Measurements from ENCODE around the gene L2HGDH. TPM values are rescaled to one million over a fixed set of nuclear protein-coding genes. Genes with fewer than 3 reads are reported as not detected.

Gene L2HGDH
- polyA plus RNA-seq, 3 donors: 0.11 to 0.86 (median 0.48) TPM

DNA sequence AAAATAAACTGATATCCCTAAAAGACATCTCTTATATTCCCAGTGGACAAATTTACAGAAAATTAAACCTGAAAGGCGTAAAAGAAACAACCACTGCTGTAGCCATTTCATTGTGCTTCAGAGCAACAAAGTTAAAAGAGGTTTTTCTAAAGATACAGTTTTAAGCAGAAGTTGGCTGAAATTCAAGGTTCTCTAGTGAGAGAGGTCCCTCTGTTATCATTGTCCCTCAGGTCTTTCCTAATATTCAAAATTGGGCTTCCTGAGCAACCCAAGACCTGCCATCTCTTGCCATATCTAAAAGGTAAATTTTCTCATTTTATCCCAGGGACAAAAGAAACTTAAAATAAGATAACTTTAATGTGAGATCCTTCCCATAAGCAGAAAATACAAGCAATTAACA lies 69.9 kb downstream of the L2HGDH start:
- intact Hi-C loops (cut with micrococcal nuclease): no loop called here
- H3K4me3 ChIP-seq (replicated peaks in 1 of 3; ENCODE audit: low read depth in 2 of 3, low read length in 3 of 3): no peak overlapping the region
- H4K20me1 ChIP-seq (ENCODE audit: insufficient read depth, low read length): no peaks in the 10 kb centered on the region
- no peak overlapping the region for H3K27ac ChIP-seq (ENCODE audit: low read depth in 1 of 2, low read length in 2 of 2)
- no peak overlapping the region for H3K4me2 ChIP-seq (replicated peaks; ENCODE audit: extremely low read depth, low read length, poor library complexity, severe bottlenecking)
- Mint-ChIP-seq H3K4me3 (no peak overlapping the region), H3K27me3 (ENCODE audit: low read depth in 3 of 3) (peaks cover 0 to 1% (median 0%) of the 10 kb centered on the region in 3 donors), H3K9me3 (peaks cover 0 to 2% (median 0%) of the 10 kb centered on the region in 7 donors), H3K4me1 (peaks cover 9% of the 10 kb centered on the region), H3K36me3 (peaks cover 2 to 4% of the 10 kb centered on the region in 2 donors), H3K27ac (no peak overlapping the region)
- H3K9ac ChIP-seq (ENCODE audit: insufficient read depth, low read length, poor library complexity, severe bottlenecking): no peak overlapping the region
- no CpG with 5 or more reads among the region's 1 CpG for WGBS (ENCODE audit: insufficient coverage)
- TF ChIP-seq, protein P1, sequence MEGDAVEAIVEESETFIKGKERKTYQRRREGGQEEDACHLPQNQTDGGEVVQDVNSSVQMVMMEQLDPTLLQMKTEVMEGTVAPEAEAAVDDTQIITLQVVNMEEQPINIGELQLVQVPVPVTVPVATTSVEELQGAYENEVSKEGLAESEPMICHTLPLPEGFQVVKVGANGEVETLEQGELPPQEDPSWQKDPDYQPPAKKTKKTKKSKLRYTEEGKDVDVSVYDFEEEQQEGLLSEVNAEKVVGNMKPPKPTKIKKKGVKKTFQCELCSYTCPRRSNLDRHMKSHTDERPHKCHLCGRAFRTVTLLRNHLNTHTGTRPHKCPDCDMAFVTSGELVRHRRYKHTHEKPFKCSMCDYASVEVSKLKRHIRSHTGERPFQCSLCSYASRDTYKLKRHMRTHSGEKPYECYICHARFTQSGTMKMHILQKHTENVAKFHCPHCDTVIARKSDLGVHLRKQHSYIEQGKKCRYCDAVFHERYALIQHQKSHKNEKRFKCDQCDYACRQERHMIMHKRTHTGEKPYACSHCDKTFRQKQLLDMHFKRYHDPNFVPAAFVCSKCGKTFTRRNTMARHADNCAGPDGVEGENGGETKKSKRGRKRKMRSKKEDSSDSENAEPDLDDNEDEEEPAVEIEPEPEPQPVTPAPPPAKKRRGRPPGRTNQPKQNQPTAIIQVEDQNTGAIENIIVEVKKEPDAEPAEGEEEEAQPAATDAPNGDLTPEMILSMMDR (IDR thresholded peaks at IDR 0.05): no peak
- peaks cover 9% of the 10 kb centered on the region in 2 donors for H3K4me1 ChIP-seq (ENCODE audit: control insufficient read depth in 1 of 2, insufficient read depth in 2 of 2, low read length in 2 of 2)
- no peaks in the 10 kb centered on the region for H3K36me3 ChIP-seq (replicated peaks in 1 of 2; ENCODE audit: control insufficient read depth in 1 of 2, insufficient read depth in 2 of 2, low read length in 2 of 2)
- no peaks in the 10 kb centered on the region for H3K27me3 ChIP-seq (ENCODE audit: control insufficient read depth in 2 of 2, insufficient read depth in 2 of 2, low read length in 2 of 2)
- H2AFZ ChIP-seq (ENCODE audit: insufficient read depth, low read depth, low read length, poor library complexity, severe bottlenecking): no peak overlapping the region
- H3K79me2 ChIP-seq (ENCODE audit: insufficient read depth, low read length): no peaks in the 10 kb centered on the region
- no peaks in the 10 kb centered on the region for H3K9me3 ChIP-seq (replicated peaks in 1 of 2; ENCODE audit: control insufficient read depth in 1 of 2, insufficient read depth in 1 of 2, low read length in 2 of 2)
- no peak for DNase-seq

DNA sequence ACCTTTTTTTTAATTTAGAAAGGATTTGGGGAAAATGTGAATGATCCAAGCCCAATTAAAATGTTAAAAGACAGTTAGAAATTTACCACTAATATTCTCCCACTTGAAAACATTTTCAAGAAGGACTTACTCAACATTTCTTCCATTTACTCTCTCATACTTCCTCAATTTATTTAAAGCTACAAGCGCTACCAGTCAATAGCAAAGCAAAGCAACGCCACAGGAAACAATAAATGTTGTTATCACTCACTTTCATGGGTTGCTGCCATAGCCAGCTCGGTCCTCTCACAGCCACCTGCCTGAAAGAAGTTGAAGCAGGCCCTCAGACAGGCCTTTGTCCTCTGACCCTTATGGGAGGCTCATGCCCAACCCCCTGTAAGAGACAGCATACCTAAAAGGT lies 74.6 kb downstream of the L2HGDH start:
- TF ChIP-seq, protein P1 (IDR thresholded peaks at IDR 0.05): no peak
- Mint-ChIP-seq H3K4me1 (peaks cover 16% of the 10 kb centered on the region), H3K9me3 (peaks cover 0 to 9% (median 6%) of the 10 kb centered on the region in 7 donors), H3K27ac (peak overlapping the region; percentile 53 to 89 (median 86)), H3K4me3 (peak overlapping the region; percentile 60 to 83), H3K27me3 (ENCODE audit: low read depth in 3 of 3) (peaks cover 0 to 2% (median 1%) of the 10 kb centered on the region in 3 donors), H3K36me3 (peaks cover 0 to 4% of the 10 kb centered on the region in 2 donors)
- H3K4me3 ChIP-seq (replicated peaks in 1 of 3; ENCODE audit: low read depth in 2 of 3, low read length in 3 of 3): peak overlapping the region in 2 of 3 experiments; percentile 16 to 62
- peak overlapping the region; percentile 85 for H2AFZ ChIP-seq (ENCODE audit: insufficient read depth, low read depth, low read length, poor library complexity, severe bottlenecking)
- H3K27me3 ChIP-seq (ENCODE audit: control insufficient read depth in 2 of 2, insufficient read depth in 2 of 2, low read length in 2 of 2): no peaks in the 10 kb centered on the region
- peak overlapping the region; percentile 68 for H3K4me2 ChIP-seq (replicated peaks; ENCODE audit: extremely low read depth, low read length, poor library complexity, severe bottlenecking)
- H3K4me1 ChIP-seq (ENCODE audit: control insufficient read depth in 1 of 2, insufficient read depth in 2 of 2, low read length in 2 of 2): peaks cover 14 to 19% of the 10 kb centered on the region in 2 donors
- intact Hi-C loops (cut with micrococcal nuclease): loop anchor here in 1 of 2 donors (10.0 kb wide), 2 partner anchors 77 to 297 kb away; partner anchors contain the start of genes DMAC2L, L2HGDH and MAP4K5
- peak; percentile 7 to 40 (median 12) for DNase-seq
- no peak overlapping the region for H3K9ac ChIP-seq (ENCODE audit: insufficient read depth, low read length, poor library complexity, severe bottlenecking)
- no peaks in the 10 kb centered on the region for H3K79me2 ChIP-seq (ENCODE audit: insufficient read depth, low read length)
- WGBS (ENCODE audit: insufficient coverage): 0% methylated on average over 1 of the region's 3 CpGs
- peaks cover 6% of the 10 kb centered on the region in 2 donors for H3K9me3 ChIP-seq (replicated peaks in 1 of 2; ENCODE audit: control insufficient read depth in 1 of 2, insufficient read depth in 1 of 2, low read length in 2 of 2)
- no peaks in the 10 kb centered on the region for H3K36me3 ChIP-seq (replicated peaks in 1 of 2; ENCODE audit: control insufficient read depth in 1 of 2, insufficient read depth in 2 of 2, low read length in 2 of 2)
- peak overlapping the region; percentile 54 to 67 for H3K27ac ChIP-seq (ENCODE audit: low read depth in 1 of 2, low read length in 2 of 2)
- H4K20me1 ChIP-seq (ENCODE audit: insufficient read depth, low read length): no peaks in the 10 kb centered on the region
